Activated naive CD4-positive, alpha-beta T cell treated with anti-CD3 and anti-CD28 coated beads for 36 hours (primary cell): ENCODE measurements around the gene RAB27A. TPM values are rescaled to one million over a fixed set of nuclear protein-coding genes. Genes with fewer than 3 reads are reported as not detected.
A peak's percentile ranks its signal among the peaks of the same experiment; 100 is the strongest.
"Not testable (repeated sequence)": the region's sequence is repeated elsewhere in the genome, so short reads cannot be mapped to it uniquely, and the experiment has no call there.

ENCODE experiments used
- CTCF ChIA-PET: fragments of 350-600 bp; sonication (Branson Sonifier 250); formaldehyde crosslinking; loops from one replicate; lab custom pipeline; 2021; ENCODE audit warnings: antibody characterized with exemption; lab: Charles Lee
- DNase-seq: peaks from one replicate; pipeline ENCODE4 v3.0.0-alpha.2; 2020
- H3K27ac Mint-ChIP-seq: one replicate; pipeline ENCODE4 v1.8.0; 2021; ENCODE audit warnings: mild to moderate bottlenecking, mixed read lengths
- H3K27me3 Mint-ChIP-seq: one replicate; pipeline ENCODE4 v1.8.0; 2021; ENCODE audit warnings: low read depth, mixed read lengths
- H3K36me3 Mint-ChIP-seq: one replicate; pipeline ENCODE4 v1.8.0; 2021; ENCODE audit warnings: low read depth, mixed read lengths
- H3K4me1 Mint-ChIP-seq: one replicate; pipeline ENCODE4 v1.8.0; 2021; ENCODE audit warnings: low read depth, mixed read lengths
- H3K4me3 Mint-ChIP-seq: one replicate; pipeline ENCODE4 v1.8.0; 2021; ENCODE audit warnings: mild to moderate bottlenecking, moderate library complexity, mixed read lengths
- H3K9me3 Mint-ChIP-seq: one replicate; pipeline ENCODE4 v1.8.0; 2021; ENCODE audit warnings: mixed read lengths
- intact Hi-C: fragments of 100-400 bp; cut with micrococcal nuclease; formaldehyde crosslinking; loops from one replicate; pipeline ENCODE4 v1.15.1; 2023
- total RNA-seq, 2 experiments: library from RNA; stranded (reverse); gene quantifications; one replicate each; pipeline ENCODE4 v1.2.3, GENCODE V29; 2021

RAB27A gene
- total RNA-seq, 2 experiments from 2014 or later: 119 to 124 TPM

- Mint-ChIP-seq H3K4me1 (no peaks in the 10 kb centered on the region), H3K4me3 (no peak overlapping the region), H3K9me3 (no peaks in the 10 kb centered on the region), H3K27ac (no peak overlapping the region), H3K27me3 (no peaks in the 10 kb centered on the region), H3K36me3 (no peaks in the 10 kb centered on the region)
- DNase-seq: no peak
- CTCF ChIA-PET: no interaction called here
- intact Hi-C loops: no loop called here
Observed at GRCh38 chr15:55297315-55297714, 7.7 kb upstream of the RAB27A start.

- Mint-ChIP-seq H3K27ac (peak overlapping the region; percentile 91), H3K27me3 (no peaks in the 10 kb centered on the region), H3K9me3 (no peaks in the 10 kb centered on the region), H3K4me1 (peaks cover 29% of the 10 kb centered on the region), H3K4me3 (peak overlapping the region; percentile 80), H3K36me3 (peaks cover 21% of the 10 kb centered on the region)
- CTCF ChIA-PET: interaction anchor here (0.6 to 5.3 kb wide), 17 partner anchors 21 to 182 kb away, joined by 3 to 59 read pairs (median 4); partner anchors contain the start of gene RSL24D1
- peak; percentile 90 for DNase-seq
- intact Hi-C loops: loop anchor here (1.0 to 5.0 kb wide), 10 partner anchors 29 to 1478 kb away; partner anchors contain the start of genes CCPG1, PIERCE2, PIGB and PIGBOS1
Observed at GRCh38 chr15:55290528-55291057, 980 bp upstream of the RAB27A start.

- H3K9me3 Mint-ChIP-seq: no peaks in the 10 kb centered on the region
- H3K4me1 Mint-ChIP-seq: peaks cover 41% of the 10 kb centered on the region
- H3K4me3 Mint-ChIP-seq: peak overlapping the region; percentile 80
- H3K27ac Mint-ChIP-seq: peak overlapping the region; percentile 94
- intact Hi-C loops: loop anchor here (1.0 to 10.0 kb wide), 3 partner anchors 9 to 756 kb away; no protein-coding TSS in a partner anchor
- H3K36me3 Mint-ChIP-seq: peaks cover 25% of the 10 kb centered on the region
- CTCF ChIA-PET: interaction anchor here (0.6 to 1.8 kb wide), 3 partner anchors 46 to 71 kb away, joined by 3 to 12 read pairs (median 5); no protein-coding TSS in a partner anchor
- peak; percentile 55 for DNase-seq
- H3K27me3 Mint-ChIP-seq: no peaks in the 10 kb centered on the region
Observed at GRCh38 chr15:55289011-55289745, 435 bp downstream of the RAB27A start.

- peaks cover 50% of the 10 kb centered on the region for H3K4me1 Mint-ChIP-seq
- no peaks in the 10 kb centered on the region for H3K9me3 Mint-ChIP-seq
- peak overlapping the region; percentile 80 for H3K4me3 Mint-ChIP-seq
- CTCF ChIA-PET: interaction anchor here (0.6 to 1.8 kb wide), 7 partner anchors 16 to 1630 kb away, joined by 3 to 12 read pairs (median 4); partner anchors contain the start of gene TCF12
- intact Hi-C loops: loop anchor here (2.0 to 10.0 kb wide), 2 partner anchors 33 to 757 kb away; no protein-coding TSS in a partner anchor
- no peaks in the 10 kb centered on the region for H3K27me3 Mint-ChIP-seq
- H3K36me3 Mint-ChIP-seq: peaks cover 25% of the 10 kb centered on the region
- peak overlapping the region; percentile 94 for H3K27ac Mint-ChIP-seq
- DNase-seq: no peak
Observed at GRCh38 chr15:55288006-55288717, 1.5 kb downstream of the RAB27A start.

- peak overlapping the region; percentile 80 for H3K4me3 Mint-ChIP-seq
- not testable (repeated sequence) for DNase-seq, H3K27me3 Mint-ChIP-seq, H3K9me3 Mint-ChIP-seq
- CTCF ChIA-PET: interaction anchor here (0.7 to 1.6 kb wide), 2 partner anchors 22 to 69 kb away, joined by 3 to 7 read pairs; no protein-coding TSS in a partner anchor
- H3K27ac Mint-ChIP-seq: peak overlapping the region; percentile 37
- H3K4me1 Mint-ChIP-seq: peaks cover 66% of the 10 kb centered on the region
- peaks cover 26% of the 10 kb centered on the region for H3K36me3 Mint-ChIP-seq
- intact Hi-C loops: loop anchor here (10.0 kb wide), 1 partner anchor 758 kb away; no protein-coding TSS in a partner anchor
Observed at GRCh38 chr15:55286442-55287189, 3.0 kb downstream of the RAB27A start.

GRCh38 chr15:55284426-55284825 lies 5.2 kb downstream of the RAB27A start:
- Mint-ChIP-seq H3K4me3 (no peak overlapping the region), H3K27me3 (no peaks in the 10 kb centered on the region), H3K36me3 (peaks cover 39% of the 10 kb centered on the region), H3K4me1 (peaks cover 84% of the 10 kb centered on the region), H3K9me3 (no peaks in the 10 kb centered on the region), H3K27ac (peak overlapping the region; percentile 7)
- intact Hi-C loops: loop anchor here (10.0 kb wide), 1 partner anchor 760 kb away; no protein-coding TSS in a partner anchor
- CTCF ChIA-PET: no interaction called here
- no peak for DNase-seq

- DNase-seq: no peak
- Mint-ChIP-seq H3K4me1 (peaks cover 90% of the 10 kb centered on the region), H3K27ac (peak overlapping the region; percentile 84), H3K36me3 (peaks cover 37% of the 10 kb centered on the region), H3K4me3 (no peak overlapping the region), H3K27me3 (no peaks in the 10 kb centered on the region), H3K9me3 (no peaks in the 10 kb centered on the region)
- intact Hi-C loops: loop anchor here (10.0 kb wide), 1 partner anchor 761 kb away; no protein-coding TSS in a partner anchor
- CTCF ChIA-PET: interaction anchor here (0.7 to 1.2 kb wide), 2 partner anchors 43 to 87 kb away, joined by 3 to 5 read pairs; partner anchors contain the start of gene RSL24D1
Observed at GRCh38 chr15:55283379-55284147, 6.0 kb downstream of the RAB27A start.

- H3K27ac Mint-ChIP-seq: peak overlapping the region; percentile 84
- H3K4me1 Mint-ChIP-seq: peaks cover 93% of the 10 kb centered on the region
- CTCF ChIA-PET: interaction anchor here (1.1 to 1.2 kb wide), 2 partner anchors 15 to 86 kb away, joined by 4 to 5 read pairs; partner anchors contain the start of gene RSL24D1
- intact Hi-C loops: loop anchor here (10.0 kb wide), 1 partner anchor 762 kb away; no protein-coding TSS in a partner anchor
- no peaks in the 10 kb centered on the region for H3K9me3 Mint-ChIP-seq
- no peak overlapping the region for H3K4me3 Mint-ChIP-seq
- H3K36me3 Mint-ChIP-seq: peaks cover 30% of the 10 kb centered on the region
- H3K27me3 Mint-ChIP-seq: no peaks in the 10 kb centered on the region
- DNase-seq: peak; percentile 43
Observed at GRCh38 chr15:55282284-55282833, 7.3 kb downstream of the RAB27A start.

- peak overlapping the region; percentile 84 for H3K27ac Mint-ChIP-seq
- intact Hi-C loops: loop anchor here (10.0 kb wide), 1 partner anchor 763 kb away; no protein-coding TSS in a partner anchor
- peaks cover 30% of the 10 kb centered on the region for H3K36me3 Mint-ChIP-seq
- no peak for DNase-seq
- peak overlapping the region; percentile 7 for H3K4me3 Mint-ChIP-seq
- no peaks in the 10 kb centered on the region for H3K27me3 Mint-ChIP-seq
- CTCF ChIA-PET: interaction anchor here (1.1 to 1.2 kb wide), 2 partner anchors 15 to 85 kb away, joined by 4 to 5 read pairs; partner anchors contain the start of gene RSL24D1
- H3K4me1 Mint-ChIP-seq: peaks cover 95% of the 10 kb centered on the region
- no peaks in the 10 kb centered on the region for H3K9me3 Mint-ChIP-seq
Observed at GRCh38 chr15:55281517-55282228, 7.9 kb downstream of the RAB27A start.

GRCh38 chr15:55280589-55280988 lies 9.0 kb downstream of the RAB27A start:
- peak overlapping the region; percentile 32 for H3K4me3 Mint-ChIP-seq
- peak overlapping the region; percentile 84 for H3K27ac Mint-ChIP-seq
- H3K4me1 Mint-ChIP-seq: peaks cover 93% of the 10 kb centered on the region
- H3K27me3 Mint-ChIP-seq, CTCF ChIA-PET, H3K9me3 Mint-ChIP-seq: not testable (repeated sequence)
- peaks cover 23% of the 10 kb centered on the region for H3K36me3 Mint-ChIP-seq
- DNase-seq: peak; percentile 76
- intact Hi-C loops: loop anchor here (1.0 to 10.0 kb wide), 6 partner anchors 9 to 764 kb away; partner anchors contain the start of gene RAB27A
